ENCODE results near the gene TPP2. TPM values are rescaled to one million over a fixed set of nuclear protein-coding genes. Genes with fewer than 3 reads are reported as not detected.

Gene TPP2
- total and polyA plus RNA-seq, 8 donors, result 43.6 to 77.2 (median 70.2) TPM

DNA sequence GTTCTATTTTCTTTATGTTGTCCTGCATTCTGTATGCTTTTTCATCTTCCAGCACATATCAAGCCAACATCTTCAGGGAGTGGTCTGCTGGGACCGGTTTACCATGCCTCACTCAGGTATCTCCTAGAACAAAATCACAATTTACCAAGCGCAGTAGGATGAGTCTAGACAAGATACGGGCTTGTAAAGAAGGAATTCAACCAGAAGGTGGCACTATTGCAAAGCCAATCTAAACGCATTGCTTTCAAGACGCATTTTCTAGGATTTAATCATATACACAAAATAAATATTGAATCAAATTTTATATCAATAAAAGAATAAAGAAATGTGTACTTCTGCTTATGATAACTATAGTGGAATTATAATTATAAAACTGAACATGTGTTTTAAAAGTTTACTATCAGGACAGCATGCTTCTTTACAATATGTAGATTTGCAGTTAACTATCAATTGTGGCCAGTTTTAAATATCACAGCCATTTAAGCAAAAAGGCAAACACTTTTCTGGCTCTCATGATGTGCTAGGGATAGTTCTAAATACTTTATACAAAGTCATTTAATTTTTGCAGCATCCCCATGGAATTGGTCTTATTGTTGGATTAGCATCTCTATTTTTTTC lies 16.1 kb upstream of the TPP2 start:
- peak in 1 of 4 donors; percentile 71 for DNase-seq
- no peaks in the 10 kb centered on the region for H3K9me3 ChIP-seq
- ATAC-seq, result peak; percentile 86
- no peaks in the 10 kb centered on the region for H3K36me3 ChIP-seq
- TF ChIP-seq CTCF (IDR thresholded peaks at IDR 0.05), result peak; percentile 60 to 82
- intact Hi-C loops (cut with DNase I), result no loop called here
- peaks cover 0 to 7% of the 10 kb centered on the region in 2 donors for H3K27me3 ChIP-seq
- no peak overlapping the region for H3K27ac ChIP-seq
- no peak overlapping the region for H3K4me3 ChIP-seq
- peaks cover 0 to 4% of the 10 kb centered on the region in 2 donors for H3K4me1 ChIP-seq

DNA sequence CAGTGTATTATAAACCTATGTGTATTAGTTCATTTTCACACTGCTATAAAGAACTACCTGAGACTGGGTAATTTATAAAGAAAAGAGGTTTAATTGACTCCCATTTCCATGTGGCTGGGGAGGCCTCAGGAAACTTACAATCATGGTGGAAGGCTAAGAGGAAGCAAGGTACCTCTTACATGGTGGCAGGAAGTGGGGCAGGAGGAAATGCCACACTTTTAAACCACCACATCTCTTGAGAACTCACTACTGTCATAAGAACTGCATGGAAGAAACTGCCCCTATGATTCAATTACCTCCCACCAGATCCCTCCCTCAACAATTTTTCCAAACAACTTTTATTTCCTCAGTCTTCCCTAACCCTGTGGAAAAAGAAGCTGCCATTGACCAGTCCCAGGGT lies 14.5 kb upstream of the TPP2 start:
- DNase-seq (no peak), ATAC-seq (no peak)
- no peak overlapping the region for H3K27ac ChIP-seq
- TF ChIP-seq CTCF (IDR thresholded peaks at IDR 0.05), result no peak
- no peak overlapping the region for H3K4me3 ChIP-seq
- H3K9me3 ChIP-seq, result no peaks in the 10 kb centered on the region
- no peaks in the 10 kb centered on the region for H3K36me3 ChIP-seq
- intact Hi-C loops (cut with DNase I), result no loop called here
- H3K4me1 ChIP-seq, result peaks cover 0 to 4% of the 10 kb centered on the region in 2 donors
- H3K27me3 ChIP-seq, result peaks cover 0 to 7% of the 10 kb centered on the region in 2 donors

GRCh38 chr13:102584434-102584833 lies 12.4 kb upstream of the TPP2 start:
- Histone ChIP-seq H3K27me3 (peaks cover 0 to 7% of the 10 kb centered on the region in 2 donors), H3K4me3 (no peak overlapping the region), H3K4me1 (peaks cover 0 to 4% of the 10 kb centered on the region in 2 donors), H3K27ac (no peak overlapping the region), H3K9me3 (no peaks in the 10 kb centered on the region), H3K36me3 (no peaks in the 10 kb centered on the region)
- no peak for TF ChIP-seq CTCF (IDR thresholded peaks at IDR 0.05)
- intact Hi-C loops (cut with DNase I), result no loop called here
- DNase-seq (no peak), ATAC-seq (peak; percentile 58)

DNA sequence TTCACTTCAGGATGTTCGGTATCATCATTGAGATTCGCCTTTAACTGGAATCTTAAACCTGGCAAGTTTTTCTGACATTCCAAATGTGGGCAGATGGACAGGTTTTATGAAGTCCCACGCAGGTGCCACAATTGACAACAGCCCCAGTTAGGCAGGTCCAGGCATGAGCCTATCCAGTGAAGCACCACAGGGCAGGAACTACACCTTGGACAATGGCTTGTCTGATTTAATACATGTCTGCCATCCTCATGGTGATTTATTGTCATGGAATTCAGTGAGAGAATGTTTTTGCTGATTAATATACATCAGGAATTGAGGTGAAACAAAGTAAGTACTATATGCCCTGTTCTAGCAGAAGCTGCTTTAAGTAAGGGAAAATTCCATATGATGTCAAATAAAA lies 10.2 kb upstream of the TPP2 start:
- Histone ChIP-seq H3K4me3 (no peak overlapping the region), H3K4me1 (peaks cover 0 to 5% of the 10 kb centered on the region in 2 donors), H3K27me3 (no peaks in the 10 kb centered on the region), H3K27ac (no peak overlapping the region), H3K36me3 (no peaks in the 10 kb centered on the region), H3K9me3 (no peaks in the 10 kb centered on the region)
- no peak for ATAC-seq
- TF ChIP-seq CTCF (IDR thresholded peaks at IDR 0.05), result no peak
- intact Hi-C loops (cut with DNase I), result no loop called here
- no peak for DNase-seq

- TF ChIP-seq CTCF (IDR thresholded peaks at IDR 0.05), result no peak
- Histone ChIP-seq H3K4me3 (no peak overlapping the region), H3K4me1 (peaks cover 0 to 17% of the 10 kb centered on the region in 2 donors), H3K36me3 (no peaks in the 10 kb centered on the region), H3K27ac (no peak overlapping the region), H3K9me3 (no peaks in the 10 kb centered on the region), H3K27me3 (no peaks in the 10 kb centered on the region)
- DNase-seq (no peak), ATAC-seq (no peak)
- intact Hi-C loops (cut with DNase I), result no loop called here
Measured at GRCh38 chr13:102587916-102588315, 8.9 kb upstream of the TPP2 start.
